H1 (cell line): Measurements from ENCODE around the gene DSCAM. TPM values are rescaled to one million over a fixed set of nuclear protein-coding genes. Genes with fewer than 3 reads are reported as not detected.

Experiments
- CTCF ChIA-PET: fragments of 300-600 bp; sonication (Branson Sonifier 250); formaldehyde crosslinking; loops from one replicate; lab custom pipeline; 2021; ENCODE audit not compliant: partially characterized antibody; lab: Charles Lee
- POLR2A ChIA-PET: fragments of 300-600 bp; sonication (Branson Sonifier 250); formaldehyde crosslinking; loops from one replicate; lab custom pipeline; 2021; ENCODE audit warnings: inconsistent platforms; ENCODE audit not compliant: partially characterized antibody; lab: Charles Lee
- DNase-seq, 2 experiments: peaks; one replicate each; pipeline versions ENCODE4 v3.0.0 to v3.0.0-alpha.2; 2010 to 2022; ENCODE audit warnings: low spot score in 2 of 2, low read depth in 1 of 2, mixed read lengths in 1 of 2
- FAIRE-seq: peaks from 2 replicates; lab custom pipeline; 2011; peaks lifted over from hg19 to GRCh38; lab: Jason Lieb, UNC
- H2AFZ ChIP-seq: 2 replicates; pipeline ENCODE4 v1.8.1; 2012; ENCODE audit warnings: low read length, inconsistent platforms
- H2AK5ac ChIP-seq: 2 replicates; pipeline ENCODE4 v1.6.1; 2013; ENCODE audit warnings: low read depth, low read length
- H2BK120ac ChIP-seq: replicated peaks from 2 replicates; pipeline ENCODE3; 2013; ENCODE audit warnings: low read depth, low read length, inconsistent platforms
- H2BK12ac ChIP-seq: 2 replicates; pipeline ENCODE4 v1.6.1; 2013; ENCODE audit warnings: low read depth, low read length
- H2BK15ac ChIP-seq: 2 replicates; pipeline ENCODE4 v1.6.1; 2013; ENCODE audit warnings: low read length
- H2BK20ac ChIP-seq: 2 replicates; pipeline ENCODE4 v1.6.1; 2013; ENCODE audit warnings: low read length
- H2BK5ac ChIP-seq: 2 replicates; pipeline ENCODE4 v1.6.1; 2013; ENCODE audit warnings: low read depth, low read length
- H3K14ac ChIP-seq: 2 replicates; pipeline ENCODE4 v1.6.1; 2013; ENCODE audit warnings: inconsistent platforms; ENCODE audit not compliant: insufficient read length
- H3K18ac ChIP-seq: 2 replicates; pipeline ENCODE4 v1.6.1; 2013; ENCODE audit warnings: low read length; ENCODE audit errors: extremely low read depth
- H3K23ac ChIP-seq: 2 replicates; pipeline ENCODE4 v1.6.1; 2013; ENCODE audit warnings: inconsistent platforms; ENCODE audit not compliant: insufficient read length
- H3K23me2 ChIP-seq: 2 replicates; pipeline ENCODE4 v1.6.1; 2013; ENCODE audit warnings: low read depth, low read length
- H3K27ac ChIP-seq: 2 replicates; pipeline ENCODE4 v1.6.1; 2011; ENCODE audit warnings: low read depth, low read length, inconsistent platforms
- H3K27me3 ChIP-seq, 4 experiments: replicated peaks in 1 of 4; 1 replicate in 1 of 4; 2 replicates in 3 of 4; pipeline versions ENCODE4 v1.6.1 to v1.8.1; 2011 to 2013; ENCODE audit warnings: low read length in 3 of 4, mild to moderate bottlenecking in 3 of 4, inconsistent platforms in 2 of 4, mixed read lengths in 2 of 4, moderate library complexity in 1 of 4; ENCODE audit not compliant: control insufficient read depth in 3 of 4, insufficient read depth in 3 of 4; ENCODE audit errors: extremely low read depth in 1 of 4
- H3K36me3 ChIP-seq, 4 experiments: 2 replicates each; pipeline versions ENCODE4 v1.6.1 to v1.8.1; 2011 to 2013; ENCODE audit warnings: mild to moderate bottlenecking in 4 of 4, low read length in 3 of 4, moderate library complexity in 2 of 4, control low read depth in 1 of 4, inconsistent platforms in 1 of 4; ENCODE audit not compliant: insufficient read depth in 4 of 4, control insufficient read depth in 2 of 4
- H3K4ac ChIP-seq: replicated peaks from 2 replicates; pipeline ENCODE3; 2013; ENCODE audit warnings: low read length, low read depth, mixed read lengths, inconsistent platforms; ENCODE audit not compliant: insufficient read length
- H3K4me1 ChIP-seq, 4 experiments: replicated peaks in 1 of 4; 1 replicate in 1 of 4; 2 replicates in 3 of 4; pipeline versions ENCODE4 v1.6.1 to v1.8.1; 2011 to 2013; ENCODE audit warnings: low read length in 3 of 4, inconsistent platforms in 2 of 4, mixed read lengths in 1 of 4; ENCODE audit not compliant: insufficient read depth in 4 of 4, control insufficient read depth in 3 of 4
- H3K4me2 ChIP-seq, 2 experiments: 2 replicates each; pipeline versions ENCODE4 v1.6.1 to v1.8.1; 2011 to 2013; ENCODE audit warnings: low read depth in 2 of 2, low read length in 2 of 2, control low read depth in 1 of 2, inconsistent platforms in 1 of 2, mild to moderate bottlenecking in 1 of 2; ENCODE audit not compliant: insufficient read depth in 1 of 2
- H3K4me3 ChIP-seq, 4 experiments: fragments of 200-600, 300-600 bp in 1 of 4; sonication (generic), shearing (Covaris generic), sonication (Bioruptor Twin) in 1 of 4; 2 replicates each; pipeline versions ENCODE4 v1.5.1 to v1.8.1; 2011 to 2016; ENCODE audit warnings: low read length in 4 of 4, low read depth in 3 of 4, control low read depth in 2 of 4, inconsistent platforms in 2 of 4, mild to moderate bottlenecking in 2 of 4, mixed read lengths in 1 of 4, moderate library complexity in 1 of 4; ENCODE audit not compliant: insufficient read depth in 2 of 4; ENCODE audit errors: extremely low read depth in 1 of 4
- H3K56ac ChIP-seq: replicated peaks from 2 replicates; pipeline ENCODE3; 2013; ENCODE audit warnings: low read depth, mild to moderate bottlenecking, mixed read lengths, low read length, inconsistent platforms; ENCODE audit not compliant: insufficient read length
- H3K79me1 ChIP-seq: 2 replicates; pipeline ENCODE4 v1.6.1; 2013; ENCODE audit warnings: low read depth, low read length, control low read depth
- H3K79me2 ChIP-seq, 2 experiments: 2 replicates each; pipeline versions ENCODE4 v1.6.1 to v1.8.1; 2012 to 2013; ENCODE audit warnings: low read length in 2 of 2, mild to moderate bottlenecking in 2 of 2, inconsistent platforms in 1 of 2; ENCODE audit not compliant: insufficient read depth in 2 of 2, control insufficient read depth in 1 of 2
- H3K9ac ChIP-seq, 4 experiments: replicated peaks in 1 of 4; 1 replicate in 1 of 4; 2 replicates in 3 of 4; pipeline versions ENCODE4 v1.6.1 to v1.8.1; 2011 to 2013; ENCODE audit warnings: low read depth in 3 of 4, low read length in 3 of 4, control low read depth in 2 of 4, mild to moderate bottlenecking in 2 of 4, moderate library complexity in 2 of 4, inconsistent platforms in 1 of 4; ENCODE audit errors: extremely low read depth in 1 of 4
- H3K9me3 ChIP-seq, 2 experiments: 2 replicates each; pipeline versions ENCODE4 v1.6.1 to v1.8.1; 2012 to 2013; ENCODE audit warnings: mild to moderate bottlenecking in 2 of 2, moderate library complexity in 2 of 2, control low read depth in 1 of 2, inconsistent platforms in 1 of 2, low read depth in 1 of 2, low read length in 1 of 2, mixed read lengths in 1 of 2; ENCODE audit not compliant: insufficient read depth in 2 of 2
- H4K20me1 ChIP-seq, 2 experiments: replicated peaks in 1 of 2; 2 replicates each; pipeline versions ENCODE3 to v1.8.1; 2011 to 2013; ENCODE audit warnings: inconsistent platforms in 2 of 2, low read length in 2 of 2, mild to moderate bottlenecking in 1 of 2; ENCODE audit not compliant: insufficient read depth in 2 of 2, control insufficient read depth in 1 of 2
- H4K5ac ChIP-seq: 2 replicates; pipeline ENCODE4 v1.6.1; 2013; ENCODE audit warnings: low read length, low read depth, mixed read lengths, inconsistent platforms; ENCODE audit not compliant: insufficient read length
- H4K8ac ChIP-seq: 2 replicates; pipeline ENCODE4 v1.8.0; 2013; ENCODE audit warnings: mild to moderate bottlenecking, moderate library complexity, low read length, inconsistent platforms; ENCODE audit not compliant: insufficient read depth; ENCODE audit errors: extremely low read depth
- H4K91ac ChIP-seq: replicated peaks from 2 replicates; pipeline ENCODE3; 2013; ENCODE audit warnings: low read length, mixed read lengths, inconsistent platforms; ENCODE audit not compliant: insufficient read length
- BRCA1 ChIP-seq: IDR thresholded peaks from 2 replicates; pipeline ENCODE4 v1.6.1; 2012; ENCODE audit warnings: low read depth, low read length, improper control_type of control experiment
- CBX8 ChIP-seq: fragments of 300-800, 300-1000 bp; sonication (generic); IDR thresholded peaks from 2 replicates; pipeline ENCODE4 v1.7.1; 2016; ENCODE audit warnings: low read depth, low read length, borderline replicate concordance
- GABPA ChIP-seq: IDR thresholded peaks from 2 replicates; pipeline ENCODE4 v1.6.1; 2011; ENCODE audit warnings: mild to moderate bottlenecking, low read length, moderate library complexity, borderline replicate concordance; ENCODE audit not compliant: insufficient read depth
- GTF2F1 ChIP-seq: IDR thresholded peaks from 2 replicates; pipeline ENCODE4 v1.6.1; 2012; ENCODE audit warnings: low read depth, low read length, improper control_type of control experiment, borderline replicate concordance
- NANOG ChIP-seq: IDR thresholded peaks from 2 replicates; pipeline ENCODE4 v1.6.1; 2011; ENCODE audit warnings: low read length, low read depth, mild to moderate bottlenecking, inconsistent platforms; ENCODE audit not compliant: insufficient read depth, poor library complexity, severe bottlenecking
- POLR2A ChIP-seq, 2 experiments: IDR thresholded peaks; 1 replicate in 1 of 2; 2 replicates in 1 of 2; pipeline ENCODE4 v1.6.1; 2011; ENCODE audit warnings: low read depth in 2 of 2, low read length in 2 of 2, mild to moderate bottlenecking in 2 of 2; ENCODE audit errors: control extremely low read depth in 1 of 2
- POLR2AphosphoS5 ChIP-seq: IDR thresholded peaks from 2 replicates; pipeline ENCODE4 v1.6.1; 2011; ENCODE audit warnings: low read depth, low read length
- RFX5 ChIP-seq: IDR thresholded peaks from 2 replicates; pipeline ENCODE4 v1.6.1; 2011; ENCODE audit warnings: low read depth, low read length, improper control_type of control experiment, borderline replicate concordance
- SIN3A ChIP-seq, 2 experiments: IDR thresholded peaks in 1 of 2; conservative IDR thresholded peaks in 1 of 2; 2 replicates each; pipeline ENCODE4 v1.6.1; 2011 to 2012; ENCODE audit warnings: low read length in 2 of 2, improper control_type of control experiment in 1 of 2, low read depth in 1 of 2, mild to moderate bottlenecking in 1 of 2
- TAF1 ChIP-seq: IDR thresholded peaks from 2 replicates; pipeline ENCODE4 v1.6.1; 2011; ENCODE audit warnings: mild to moderate bottlenecking, low read depth, low read length
- TBP ChIP-seq: IDR thresholded peaks from 2 replicates; pipeline ENCODE4 v1.6.1; 2011; ENCODE audit warnings: low read depth, low read length, improper control_type of control experiment
- USF2 ChIP-seq: IDR thresholded peaks from 2 replicates; pipeline ENCODE4 v1.6.1; 2011; ENCODE audit warnings: low read length, improper control_type of control experiment
- WGBS, 2 experiments: shearing (Covaris generic) in 1 of 2; methylation state at CpG; one replicate each; pipeline versions ENCODE4 v1.1.6 to v1.1.7; 2013 to 2015; ENCODE audit warnings: low lambda C conversion rate in 2 of 2, mixed read lengths in 2 of 2, inconsistent platforms in 1 of 2, low coverage in 1 of 2, missing lambda C conversion rate in 1 of 2; ENCODE audit not compliant: insufficient replicate concordance in 2 of 2, insufficient coverage in 1 of 2, insufficient read length in 1 of 2; ENCODE audit errors: extremely low coverage in 1 of 2, missing lambda C conversion rate in 1 of 2; 5-methylcytosine and 5-hydroxymethylcytosine counted together
- polyA plus RNA-seq, 7 experiments: library from polyadenylated mRNA; depleted of rRNA in 3 of 7; stranded (reverse) in 5 of 7; unstranded in 2 of 7; fragments of >200 nt in 5 of 7; fragments of 200-250 nt in 2 of 7; gene quantifications; 1 replicate in 5 of 7; 2 replicates in 1 of 7; 4 replicates in 1 of 7; pipeline versions ENCODE4 v1.2.1 to v1.2.3, GENCODE V29; 2011 to 2013; ENCODE audit warnings: missing spikeins in 2 of 7, mixed read lengths in 2 of 7
- total RNA-seq: library from RNA; stranded (reverse); fragmentation: NEBNext Ultra II Directional; extraction: Animal tissue kit (Norgen Biotek cat#: 25700); gene quantifications from 2 replicates; pipeline ENCODE4 v1.2.1, GENCODE V29; 2021

DSCAM gene
- total and polyA plus RNA-seq, 2 of the 8 experiments (the other 6 are each of a cell fraction or from before 2014, with no cell fraction given): 0.02 to 0.15 TPM

GRCh38 chr21:40436261-40436660 lies 410.7 kb downstream of the DSCAM start:
- no peak overlapping the region for H2AFZ ChIP-seq
- no peaks in the 10 kb centered on the region for H3K23me2 ChIP-seq
- no peak overlapping the region for H2AK5ac ChIP-seq
- H3K56ac ChIP-seq: no peak overlapping the region
- no peak overlapping the region for H2BK5ac ChIP-seq
- H3K27me3 ChIP-seq: no peaks in the 10 kb centered on the region
- ChIA-PET POLR2A (no interaction called here), CTCF (interaction anchor here (1.2 kb wide), 1 partner anchor 13 kb away, joined by 3 read pairs; no protein-coding TSS in a partner anchor)
- H4K20me1 ChIP-seq: no peaks in the 10 kb centered on the region
- H3K4me2 ChIP-seq: no peak overlapping the region
- no peak overlapping the region for H3K4me3 ChIP-seq
- 89% methylated on average over 1 of the region's 1 CpG; no CpG with 5 or more reads in 1 of the 2 experiments for WGBS, 2 experiments
- H3K14ac ChIP-seq: no peak overlapping the region
- H2BK120ac ChIP-seq: no peak overlapping the region
- H3K9ac ChIP-seq: no peak overlapping the region
- no peaks in the 10 kb centered on the region for H3K4me1 ChIP-seq
- TF ChIP-seq SIN3A (conservative IDR thresholded peaks at IDR 0.05 in 1 of 2, IDR thresholded peaks at IDR 0.05 in 1 of 2; ENCODE audit: low read depth in 1 of 2, low read length in 2 of 2) (no peak), RFX5 (no peak), CBX8 (no peak), GABPA (no peak), NANOG (no peak), TBP (no peak), GTF2F1 (no peak), POLR2A (IDR thresholded peaks at IDR 0.05; ENCODE audit: control extremely low read depth in 1 of 2, low read depth in 2 of 2, low read length in 2 of 2) (no peak), BRCA1 (no peak), TAF1 (no peak), USF2 (no peak), POLR2AphosphoS5 (no peak)
- no peak overlapping the region for H2BK12ac ChIP-seq
- H3K23ac ChIP-seq: no peak overlapping the region
- peaks cover 6% of the 10 kb centered on the region in 2 experiments; a peak in 2 of 4 replicates for H3K9me3 ChIP-seq
- H4K91ac ChIP-seq: no peak overlapping the region
- no peak overlapping the region for H3K4ac ChIP-seq
- DNase-seq (no peak), FAIRE-seq (no peak)
- H4K8ac ChIP-seq: no peak overlapping the region
- no peak overlapping the region for H3K18ac ChIP-seq
- no peak overlapping the region for H2BK15ac ChIP-seq
- H3K79me1 ChIP-seq: no peaks in the 10 kb centered on the region
- no peak overlapping the region for H4K5ac ChIP-seq
- H2BK20ac ChIP-seq: no peak overlapping the region
- no peaks in the 10 kb centered on the region for H3K79me2 ChIP-seq
- H3K36me3 ChIP-seq: no peaks in the 10 kb centered on the region
- no peak overlapping the region for H3K27ac ChIP-seq
